HT-29 (cell line): Measurements from ENCODE around the gene NCOA1. TPM values are rescaled to one million over a fixed set of nuclear protein-coding genes. Genes with fewer than 3 reads are reported as not detected.
"Not testable (repeated sequence)": the region's sequence is repeated elsewhere in the genome, so short reads cannot be mapped to it uniquely, and the experiment has no call there.

Experiments used
- DNase-seq: peaks from one replicate; pipeline ENCODE4 v3.0.0-alpha.2; 2015; ENCODE audit warnings: low spot score
- total RNA-seq: library from RNA; depleted of rRNA; stranded (reverse); fragments of >200 nt; shearing (Covaris generic); gene quantifications from 2 replicates; pipeline ENCODE4 v1.2.3, GENCODE V29; 2014

Gene NCOA1
- total RNA-seq, 1 experiment from 2014 or later, result 4.0 TPM

DNA sequence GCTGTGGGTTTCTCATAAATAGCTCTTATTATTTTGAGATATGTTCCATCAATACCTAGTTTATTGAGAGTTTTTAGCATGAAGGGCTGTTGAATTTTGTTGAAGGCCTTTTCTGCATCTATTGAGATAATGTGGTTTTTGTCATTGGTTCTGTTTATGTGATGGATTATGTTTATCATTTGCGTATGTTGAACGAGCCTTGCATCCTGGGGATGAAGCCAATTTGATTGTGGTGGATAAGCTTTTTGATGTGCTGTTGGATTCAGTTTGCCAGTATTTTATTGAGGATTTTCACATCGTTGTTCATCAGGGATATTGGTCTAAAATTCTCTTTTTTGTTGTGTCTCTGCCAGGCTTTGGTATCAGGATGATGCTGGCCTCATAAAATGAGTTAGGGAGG is 42.5 kb downstream of the NCOA1 start:
- not testable (repeated sequence) for DNase-seq

DNA sequence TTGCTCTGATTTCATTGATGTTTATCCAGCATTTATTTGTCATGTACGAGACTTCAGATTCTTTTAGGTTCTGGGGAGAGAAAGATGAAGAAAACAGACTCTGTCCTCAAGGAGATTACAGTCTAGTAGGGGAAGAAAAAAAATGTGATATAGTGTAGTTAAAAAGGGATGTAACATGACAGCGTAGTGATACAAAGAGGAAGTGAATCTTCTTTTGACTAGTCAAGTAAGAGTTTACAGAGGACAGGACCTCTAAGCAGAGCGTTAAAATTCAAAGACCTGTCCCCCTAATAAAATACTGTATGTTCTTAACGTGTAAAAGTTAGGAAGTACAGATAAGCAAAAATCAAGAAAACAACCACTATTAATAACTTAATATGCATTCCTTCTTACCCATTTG is 47.7 kb downstream of the NCOA1 start:
- DNase-seq, result no peak

DNA sequence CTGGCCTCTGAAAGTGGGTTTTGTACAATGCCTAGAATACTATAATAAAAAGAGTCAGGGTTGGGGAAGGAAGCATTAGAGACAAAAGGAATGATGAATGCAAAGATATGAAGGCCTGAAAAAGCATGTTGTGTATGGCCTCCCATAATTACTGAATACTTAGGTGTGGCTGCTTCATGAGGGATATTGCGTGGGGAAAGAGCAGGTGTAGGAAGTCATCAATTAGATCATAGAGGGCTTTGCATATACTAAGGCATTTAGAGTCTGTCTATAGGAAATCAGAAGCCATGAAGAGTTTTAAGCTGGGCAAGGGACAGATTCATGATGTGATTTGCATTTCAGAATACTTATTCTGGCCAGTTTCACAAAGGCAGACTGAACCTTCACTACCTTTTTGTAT is 48.2 kb downstream of the NCOA1 start:
- no peak for DNase-seq

DNA sequence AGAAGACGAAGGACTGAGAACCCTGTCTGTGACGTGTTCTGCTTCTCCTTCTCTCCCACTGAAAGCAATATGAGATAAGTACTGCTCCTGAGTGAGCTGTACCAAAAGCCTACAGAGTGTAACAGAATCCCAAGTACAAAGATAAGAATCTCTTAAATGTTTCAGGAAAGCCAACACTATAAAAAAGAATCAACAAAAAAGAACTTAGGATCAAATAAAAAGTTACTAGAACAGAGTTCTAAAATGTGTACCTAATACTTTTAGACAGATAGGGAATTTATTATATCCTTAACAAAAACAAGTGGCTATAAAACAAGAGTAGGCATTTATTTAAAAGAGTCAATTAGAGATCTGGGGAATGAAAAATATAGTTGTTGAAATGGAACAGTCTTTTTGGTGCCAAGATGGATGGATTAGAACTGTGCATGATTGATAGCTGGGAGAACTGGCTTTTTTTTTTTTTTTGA is 49.0 kb downstream of the NCOA1 start:
- DNase-seq, result no peak

DNA sequence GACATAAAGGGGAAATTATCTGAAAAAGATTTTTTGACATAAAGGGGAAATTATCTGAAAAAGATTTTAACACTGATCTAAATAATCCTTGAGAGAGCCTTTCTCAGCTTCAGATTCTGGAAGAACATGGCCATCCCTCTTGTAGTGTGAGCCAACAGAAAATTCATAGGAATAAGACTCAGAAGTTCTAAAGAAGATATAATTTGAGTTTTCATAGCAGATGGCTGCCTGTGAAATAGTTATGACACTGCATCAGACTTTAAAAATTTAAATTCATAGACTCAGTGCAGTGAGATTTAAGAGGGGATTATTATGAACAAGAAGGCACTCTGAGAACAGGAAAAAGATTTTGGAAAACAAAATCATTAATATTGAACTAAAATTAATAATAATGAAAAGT is 50.6 kb downstream of the NCOA1 start:
- DNase-seq, result no peak

DNA sequence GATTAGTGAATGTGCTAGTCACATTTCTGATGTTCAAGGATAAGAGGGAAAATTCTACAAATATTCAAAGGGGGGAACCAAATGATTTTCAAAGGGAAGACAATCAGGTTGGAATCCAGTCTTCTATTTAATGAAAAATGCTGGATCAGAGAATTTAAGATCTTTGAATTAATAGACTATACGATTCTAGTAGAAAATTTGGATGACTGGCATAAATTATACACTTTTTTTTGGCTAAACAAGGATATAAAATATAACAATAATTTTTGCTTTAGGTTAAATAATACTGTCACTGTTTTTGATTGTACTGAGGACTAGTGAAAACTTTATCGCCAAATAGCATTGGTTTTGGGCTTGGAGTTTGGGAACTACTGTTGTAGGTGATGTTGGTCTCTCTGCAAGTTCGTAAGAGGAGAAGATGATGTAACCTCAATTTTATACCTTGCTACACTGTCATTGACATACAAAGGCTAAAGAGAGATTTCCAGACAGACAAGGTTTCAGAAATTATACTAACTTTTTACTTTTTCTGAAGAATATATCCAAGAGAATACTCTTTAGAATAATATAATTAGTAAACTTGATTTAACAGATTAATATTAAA is 51.3 kb downstream of the NCOA1 start:
- DNase-seq, result no peak

DNA sequence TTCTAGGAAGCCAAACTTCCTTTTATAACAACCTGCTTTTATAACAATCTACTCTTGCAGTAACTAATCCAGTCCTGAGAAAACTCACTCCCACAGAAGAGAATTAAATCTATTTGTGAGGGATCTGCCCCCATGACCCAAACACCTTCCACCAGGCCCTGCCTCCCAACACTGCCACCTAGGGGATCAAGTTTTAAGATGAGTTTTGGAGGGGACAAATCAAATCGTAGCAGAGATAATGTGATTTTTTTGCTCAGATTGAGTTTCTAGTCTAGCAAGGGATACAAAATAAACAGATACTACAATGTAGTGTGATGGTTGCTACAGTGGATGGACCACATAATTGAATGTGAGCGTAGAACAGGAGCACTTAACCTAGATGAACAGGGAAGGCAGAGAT is 52.2 kb downstream of the NCOA1 start:
- peak; percentile 35 for DNase-seq

DNA sequence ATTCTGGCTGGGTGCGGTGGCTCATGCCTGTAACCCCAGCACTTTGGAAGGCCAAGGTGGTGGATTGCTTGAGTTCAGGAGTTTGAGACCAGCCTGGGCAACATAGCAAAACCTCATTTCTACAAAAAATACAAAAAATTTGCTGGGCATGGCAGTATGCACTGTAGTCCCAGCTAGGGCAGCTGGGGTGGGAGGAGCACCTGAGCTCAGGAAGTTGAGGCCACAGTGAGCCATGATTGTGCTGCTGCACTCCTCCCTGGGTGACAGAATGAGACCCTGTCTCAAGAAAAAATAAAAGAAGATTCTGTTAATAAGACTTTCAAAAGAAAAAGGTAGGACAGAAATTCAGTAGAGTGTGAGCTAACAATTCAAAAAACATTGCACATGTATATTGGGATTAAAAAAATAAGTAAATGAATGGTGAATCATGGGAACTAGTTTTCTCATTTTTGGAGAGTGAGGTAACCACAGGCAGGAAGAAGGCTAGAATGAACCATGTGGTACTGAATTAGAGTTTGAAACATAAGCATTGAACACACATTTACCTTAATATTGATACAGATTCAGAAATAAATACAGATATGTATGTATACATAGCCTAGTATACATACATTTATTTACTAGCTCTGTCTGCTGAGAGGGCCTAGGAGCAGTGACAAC is 53.5 kb downstream of the NCOA1 start:
- DNase-seq, result no peak

DNA sequence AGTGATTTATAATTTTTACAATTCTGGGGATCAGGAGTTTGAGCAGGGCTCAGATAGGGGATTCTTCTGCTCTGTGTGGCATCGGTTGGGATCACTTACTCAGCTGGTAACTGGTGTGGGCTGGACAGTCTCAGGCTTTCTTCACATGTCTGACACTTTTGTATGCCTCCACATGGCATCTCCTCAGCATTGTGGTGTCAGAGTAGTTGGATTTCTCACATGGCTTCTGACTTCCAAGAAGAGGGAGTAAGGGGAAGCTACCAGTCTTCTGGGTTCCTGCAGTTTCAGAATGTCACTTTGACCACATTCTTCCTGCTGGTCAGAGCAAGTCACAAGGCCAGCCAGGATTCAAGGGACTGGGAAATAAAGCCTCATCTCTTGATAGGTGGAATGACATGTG is 55.6 kb downstream of the NCOA1 start:
- DNase-seq, result no peak

DNA sequence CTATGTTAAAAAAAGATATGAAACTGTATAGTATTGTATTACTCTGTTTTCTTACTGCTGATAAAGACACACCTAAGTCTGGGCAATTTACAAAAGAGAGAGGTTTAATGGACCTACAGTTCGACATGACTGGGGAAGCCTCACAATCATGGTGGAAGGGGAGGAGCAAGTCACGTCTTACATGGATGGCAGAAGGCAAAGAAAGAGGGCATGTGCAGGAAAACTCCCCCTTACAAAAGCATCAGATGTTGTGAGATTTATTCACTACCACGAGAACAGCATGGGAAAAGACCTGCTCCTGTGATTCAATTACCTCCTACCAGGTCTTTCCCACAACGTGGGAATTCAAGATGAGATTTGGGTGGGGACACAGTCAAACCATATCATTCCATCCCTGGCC is 57.0 kb downstream of the NCOA1 start:
- DNase-seq, result no peak

DNA sequence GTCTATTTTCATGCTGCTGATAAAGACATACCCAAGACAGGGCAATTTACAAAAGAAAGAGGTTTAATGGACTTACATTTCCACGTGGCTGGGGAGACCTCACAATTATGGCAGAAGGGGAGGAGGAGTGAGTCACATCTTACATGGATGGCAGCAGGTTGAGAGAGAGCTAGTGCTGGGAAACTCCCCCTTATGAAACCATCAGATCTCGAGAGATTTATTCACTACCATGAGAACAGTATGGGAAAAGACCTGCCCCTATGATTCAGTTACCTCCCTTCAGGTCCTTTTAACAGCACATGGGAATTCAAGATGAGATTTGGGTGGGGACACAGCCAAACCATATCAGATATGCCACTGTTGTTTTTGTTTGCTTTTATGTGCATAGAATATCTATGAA is 59.2 kb downstream of the NCOA1 start:
- DNase-seq, result not testable (repeated sequence)

DNA sequence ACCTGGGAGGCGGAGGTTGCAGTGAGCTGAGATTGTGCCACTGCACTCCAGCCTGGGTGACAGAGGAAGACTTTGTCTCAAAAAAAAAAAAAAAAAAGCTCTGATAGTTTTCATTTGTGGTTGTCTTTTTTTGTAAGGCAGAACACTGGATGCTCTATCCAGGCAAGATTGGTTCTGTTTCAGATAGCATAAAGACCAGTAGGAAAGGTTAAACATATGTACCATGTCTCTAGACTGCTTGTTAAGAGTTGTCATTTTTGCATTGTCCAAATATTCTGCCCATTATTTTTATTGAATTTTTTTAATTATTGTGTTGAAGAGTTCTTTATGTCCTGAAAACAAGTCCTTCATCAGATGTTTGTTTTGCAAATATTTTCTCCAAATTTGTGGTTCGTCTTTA is 60.0 kb downstream of the NCOA1 start:
- no peak for DNase-seq

DNA sequence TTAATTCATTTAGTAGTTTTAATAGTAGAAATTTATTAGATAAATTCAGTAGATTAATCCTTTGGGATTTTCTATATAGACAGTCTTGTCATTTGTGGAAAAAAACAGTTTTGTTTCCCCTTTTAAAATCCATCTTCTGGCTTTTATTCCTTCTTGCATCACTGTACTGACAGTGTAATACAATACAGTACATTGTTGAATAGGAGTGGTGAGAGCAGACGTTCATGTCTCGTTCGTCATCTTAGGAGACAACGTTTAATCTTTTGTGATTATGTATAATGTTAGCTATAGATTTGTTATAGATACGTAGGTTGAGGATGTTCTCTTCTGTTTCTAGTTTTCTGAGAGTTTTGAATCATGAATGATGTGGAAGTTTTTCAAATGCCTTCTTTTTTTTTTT is 61.8 kb downstream of the NCOA1 start:
- no peak for DNase-seq

DNA sequence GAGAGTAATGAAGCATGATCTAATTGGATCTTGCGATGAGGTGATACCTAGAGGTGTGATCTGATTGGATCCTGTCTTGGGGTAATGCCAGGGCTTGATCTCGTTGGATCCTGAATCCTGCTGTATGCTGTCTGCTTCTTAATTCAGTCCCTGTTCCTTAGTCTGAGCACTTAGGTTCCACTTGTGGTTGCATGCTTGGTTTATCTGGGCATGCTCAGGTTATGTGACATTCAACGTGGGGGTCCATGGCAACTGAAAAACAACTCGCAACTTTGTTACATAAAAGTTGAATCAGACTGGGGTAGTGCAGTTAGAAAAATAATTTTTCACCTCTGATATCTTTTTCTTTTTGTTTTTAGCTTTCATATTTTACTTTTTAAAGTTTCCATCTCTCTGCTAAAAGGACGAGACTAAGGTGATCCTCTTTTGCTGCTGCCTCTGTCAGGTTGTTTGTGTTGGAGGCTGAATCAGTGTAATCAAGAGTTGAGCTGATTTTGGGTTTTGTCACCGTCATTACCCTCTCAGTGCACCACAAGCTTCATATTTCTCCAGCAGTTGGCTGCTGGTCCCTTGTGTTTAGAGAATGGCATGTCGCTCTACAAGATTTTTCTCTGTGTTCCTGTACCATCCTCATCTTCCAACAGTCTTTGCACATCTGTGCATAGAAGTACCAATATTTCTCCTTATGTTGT is 67.9 kb downstream of the NCOA1 start:
- DNase-seq, result no peak

DNA sequence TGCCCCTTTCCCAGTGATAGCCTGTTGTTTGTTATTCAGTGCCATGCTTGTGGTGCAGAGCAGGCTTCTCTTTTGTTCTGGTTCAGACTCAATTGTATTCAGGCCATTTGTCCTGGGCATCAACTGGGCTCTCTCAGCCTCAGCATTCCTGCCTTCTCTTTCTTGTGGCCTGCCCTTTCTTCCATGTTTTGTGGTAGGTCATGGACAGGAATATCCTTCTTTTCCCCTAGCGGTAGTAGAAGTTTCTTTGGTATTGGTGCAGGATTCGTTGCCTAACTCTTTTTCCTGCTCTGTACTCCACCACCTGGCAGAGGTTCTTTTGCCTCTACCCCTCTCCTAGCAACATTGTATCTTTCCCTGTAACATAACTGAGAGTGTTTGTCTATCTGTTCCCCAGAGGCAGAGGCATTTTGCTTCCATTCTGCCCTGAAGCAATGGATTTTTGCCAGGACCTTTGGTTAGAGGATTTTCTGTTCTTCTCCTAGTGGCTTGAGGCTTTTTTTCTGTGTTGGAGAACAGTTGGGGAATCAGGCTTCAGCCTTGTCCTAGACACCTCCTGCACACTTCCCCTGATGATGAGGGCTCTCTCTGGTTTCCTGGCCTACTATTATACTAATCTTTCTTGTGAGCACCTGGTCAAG is 68.5 kb downstream of the NCOA1 start:
- no peak for DNase-seq

DNA sequence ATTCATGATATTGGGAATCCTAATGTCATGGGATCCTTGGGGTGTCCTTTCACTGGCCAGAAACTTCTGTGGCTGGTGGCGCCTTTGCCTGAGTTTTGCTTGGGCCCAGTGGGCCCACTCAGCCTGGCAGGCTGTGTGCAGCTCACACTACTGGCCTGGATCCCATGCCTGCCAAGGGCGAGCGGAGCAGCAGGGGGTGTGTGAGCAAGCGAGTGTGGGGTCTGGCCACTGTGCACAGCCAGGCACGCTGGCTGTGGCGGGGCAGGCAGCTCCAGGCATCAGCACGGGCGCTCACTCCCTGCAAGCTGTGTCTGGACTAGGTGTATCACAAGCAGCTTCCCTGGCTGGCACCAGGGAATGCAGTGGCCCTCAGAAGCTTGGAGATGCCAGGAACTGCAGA is 74.5 kb downstream of the NCOA1 start:
- DNase-seq, result no peak

DNA sequence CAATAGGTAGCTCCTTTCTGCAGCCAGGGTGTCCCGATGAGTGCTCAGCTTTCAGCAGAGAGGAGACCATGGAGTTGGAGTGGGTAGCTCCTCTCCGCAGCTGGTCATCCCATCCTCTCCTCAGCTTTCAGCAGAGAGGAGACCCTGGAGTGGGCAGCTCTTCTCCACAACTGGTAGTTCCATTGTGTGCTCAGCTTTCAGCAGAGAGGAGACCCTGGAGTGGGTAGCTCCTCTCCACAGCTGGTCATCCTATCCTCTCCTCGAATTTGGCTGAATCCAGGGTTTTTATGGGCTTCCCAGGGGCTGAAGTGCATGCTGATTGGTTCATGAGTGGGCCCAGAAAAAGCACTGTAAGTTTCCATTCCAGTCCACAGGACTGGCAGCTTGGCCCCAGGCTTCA is 75.2 kb downstream of the NCOA1 start:
- DNase-seq, result no peak

DNA sequence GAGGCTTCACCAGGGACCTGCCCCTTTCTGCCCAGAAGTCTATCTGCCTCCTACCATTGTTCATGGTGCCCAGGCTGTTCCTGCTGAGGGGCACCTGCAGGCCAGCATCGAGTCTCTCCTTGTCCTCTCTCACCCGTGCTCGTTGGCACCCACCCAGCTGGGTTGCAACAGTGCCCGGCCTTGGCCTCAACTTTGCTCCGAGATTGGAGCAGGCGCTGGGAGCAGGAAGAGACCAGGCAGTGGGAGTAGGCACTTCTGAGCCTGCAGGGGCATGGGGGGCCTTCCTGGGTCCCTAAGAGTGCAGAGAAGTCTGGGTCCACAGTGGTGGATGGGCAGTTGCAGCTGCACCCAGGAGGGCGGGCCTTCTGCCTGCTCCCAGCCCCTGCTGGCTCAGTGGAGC is 75.6 kb downstream of the NCOA1 start:
- no peak for DNase-seq

DNA sequence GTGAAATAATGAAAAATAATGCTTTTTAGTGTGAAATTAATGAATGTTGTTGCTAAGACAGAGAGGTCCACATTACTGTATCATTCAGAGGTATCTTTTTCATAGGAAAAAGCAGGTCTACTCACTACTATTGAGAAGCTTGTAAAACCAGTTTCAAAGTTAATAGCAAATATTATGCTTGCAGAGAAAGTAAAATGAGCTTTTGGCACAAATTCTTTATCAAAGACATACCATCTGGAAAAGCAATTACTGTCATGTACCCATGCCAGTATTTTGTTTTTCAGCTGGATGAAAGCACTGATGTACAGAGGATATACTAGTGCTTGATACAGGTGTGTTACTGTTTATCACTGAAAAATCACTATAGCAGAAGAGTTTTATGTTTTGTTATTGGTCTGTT is 77.5 kb downstream of the NCOA1 start:
- no peak for DNase-seq

DNA sequence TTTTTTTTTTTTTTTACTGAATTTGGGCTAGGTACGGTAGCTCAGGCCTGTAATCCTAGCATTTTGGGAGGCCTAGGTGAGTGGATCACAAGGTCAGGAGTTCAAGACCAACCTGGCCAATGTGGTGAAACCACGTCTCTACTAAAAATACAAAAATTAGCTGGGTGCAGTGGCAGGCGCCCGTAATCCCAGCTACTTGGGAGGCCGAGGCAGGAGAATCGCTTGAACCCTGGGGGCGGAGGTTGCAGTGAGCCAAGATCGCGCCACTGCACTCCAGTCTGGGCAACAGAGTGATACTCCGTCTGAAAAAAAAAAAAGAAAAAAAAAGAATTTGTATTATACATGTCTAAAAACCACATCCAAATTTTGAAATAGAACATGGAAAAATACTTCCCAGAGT is 78.5 kb downstream of the NCOA1 start:
- DNase-seq, result not testable (repeated sequence)

DNA sequence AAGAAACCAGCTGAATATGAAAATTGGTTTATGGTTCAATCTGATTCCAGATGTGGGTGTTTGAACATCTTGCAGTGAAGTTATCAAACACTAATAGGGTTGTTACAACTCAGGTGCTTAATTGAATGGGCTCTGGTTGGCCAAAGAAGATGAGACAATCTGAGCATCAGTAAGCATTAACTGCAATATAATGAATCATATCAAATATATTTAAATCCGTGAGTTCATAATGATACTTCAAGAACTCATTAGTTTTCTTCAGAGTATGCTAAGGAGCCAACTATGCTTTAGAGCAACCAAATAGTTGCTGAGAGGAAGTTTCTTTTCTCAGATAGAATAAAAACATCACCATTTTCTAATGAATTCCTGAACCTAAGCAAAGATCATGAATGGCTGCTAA is 79.2 kb downstream of the NCOA1 start:
- no peak for DNase-seq

DNA sequence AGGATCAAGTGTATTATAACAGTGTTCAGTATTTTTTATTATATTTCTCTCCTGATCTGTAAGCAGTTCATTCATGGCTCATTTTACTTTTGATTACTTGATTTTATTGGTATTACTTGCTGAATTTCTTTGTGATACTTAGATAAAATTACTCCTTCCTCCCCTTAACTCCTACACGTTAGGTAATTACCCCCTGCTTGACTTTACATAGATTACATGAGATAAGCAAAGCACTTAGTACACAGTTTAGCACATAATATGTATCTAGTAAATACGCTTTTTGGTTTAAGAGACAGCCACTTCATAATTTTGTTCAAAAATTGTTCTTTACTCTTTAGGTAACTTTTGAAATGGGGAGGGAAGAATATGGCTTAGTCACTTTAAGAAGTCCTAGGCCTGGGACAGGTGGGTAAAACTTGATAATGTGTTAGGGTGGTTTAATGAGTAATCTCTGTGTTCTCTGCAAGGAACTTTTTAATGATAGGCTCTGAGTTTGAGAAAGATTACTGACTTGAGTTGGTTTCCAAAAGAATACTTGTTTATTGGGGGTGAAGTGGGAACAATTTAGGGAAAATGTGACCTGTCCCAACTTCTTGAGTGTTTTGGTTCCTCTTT is 80.9 kb downstream of the NCOA1 start:
- DNase-seq, result no peak
